Ishikawa (cell line): ENCODE measurements around the gene WHRN.
A peak's percentile ranks its signal among the peaks of the same experiment; 100 is the strongest.

Source experiments
- CEBPB ChIP-seq: IDR thresholded peaks from 2 replicates; pipeline ENCODE4 v1.6.1; 2012
- CREB1 ChIP-seq: IDR thresholded peaks from 2 replicates; pipeline ENCODE4 v1.6.1; 2012; ENCODE audit warnings: low read depth
- EP300 ChIP-seq: IDR thresholded peaks from 2 replicates; pipeline ENCODE4 v1.6.1; 2012; ENCODE audit warnings: borderline replicate concordance
- NFIC ChIP-seq: IDR thresholded peaks from 2 replicates; pipeline ENCODE4 v1.6.1; 2012
- RAD21 ChIP-seq: IDR thresholded peaks from 2 replicates; pipeline ENCODE4 v1.6.1; 2012; ENCODE audit warnings: low read depth
- REST ChIP-seq: IDR thresholded peaks from 2 replicates; pipeline ENCODE4 v1.6.1; 2012; ENCODE audit warnings: low read depth, mild to moderate bottlenecking
- TCF12 ChIP-seq: IDR thresholded peaks from 2 replicates; pipeline ENCODE4 v1.6.1; 2012; ENCODE audit warnings: low read depth
- YY1 ChIP-seq: IDR thresholded peaks from 2 replicates; pipeline ENCODE4 v1.6.1; 2012; ENCODE audit warnings: low read depth
- ZBTB7A ChIP-seq: IDR thresholded peaks from 2 replicates; pipeline ENCODE4 v1.6.1; 2012; ENCODE audit warnings: low read depth
- TF ChIP-seq, protein P1 (sequence below): IDR thresholded peaks from 2 replicates; pipeline ENCODE4 v1.6.1; 2012

- TF ChIP-seq CEBPB, result no peak; the same call in 1 of the 2 replicates
- TF ChIP-seq EP300, result peak; percentile 73; the same call in 1 of the 2 replicates
- no peak for TF ChIP-seq ZBTB7A
- TF ChIP-seq CREB1, result no peak
- TF ChIP-seq REST, result no peak
- TF ChIP-seq TCF12, result peak; percentile 46
- 0 out of 2 replicates have a peak, but pooled peaks have one; percentile 33 for TF ChIP-seq NFIC
- no peak for TF ChIP-seq RAD21
- TF ChIP-seq YY1, result no peak
- TF ChIP-seq, protein P1, sequence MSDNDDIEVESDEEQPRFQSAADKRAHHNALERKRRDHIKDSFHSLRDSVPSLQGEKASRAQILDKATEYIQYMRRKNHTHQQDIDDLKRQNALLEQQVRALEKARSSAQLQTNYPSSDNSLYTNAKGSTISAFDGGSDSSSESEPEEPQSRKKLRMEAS, result peak; percentile 32; the same call in 1 of the 2 replicates
Observed at GRCh38 chr9:114366334-114367128, 138.7 kb downstream of the WHRN start.
